GM23338 (cell line): ENCODE results near the gene PPTC7. TPM values are rescaled to one million over a fixed set of nuclear protein-coding genes. Genes with fewer than 3 reads are reported as not detected.

Experiments used
- ATAC-seq: fragments of 200-7000 bp; cut with Tn5 transposase; 3 replicates; pipeline ENCODE4 v1.9.1; 2020
- DNase-seq: peaks from one replicate; pipeline ENCODE4 v3.0.0-alpha.2; 2015; ENCODE audit warnings: low spot score
- H2AFZ ChIP-seq: fragments of 200-600 bp; sonication (generic); 2 replicates; pipeline ENCODE4 v1.8.0; 2016; ENCODE audit warnings: antibody characterized with exemption, mild to moderate bottlenecking, moderate library complexity
- H3F3A ChIP-seq: fragments of 200-600 bp; sonication (generic); replicated peaks from 2 replicates; pipeline ENCODE4 v1.8.0; 2017; ENCODE audit warnings: antibody characterized with exemption, mixed run types, low read depth
- H3K27ac ChIP-seq: fragments of 200-600 bp; sonication (generic); 2 replicates; pipeline ENCODE4 v1.6.1; 2016; ENCODE audit warnings: low read depth
- H3K27me3 ChIP-seq: fragments of 200-600 bp; sonication (generic); 2 replicates; pipeline ENCODE4 v1.8.0; 2016; ENCODE audit warnings: mild to moderate bottlenecking, mixed run types, moderate library complexity; ENCODE audit not compliant: insufficient read depth
- H3K36me3 ChIP-seq: fragments of 200-600 bp; sonication (generic); 2 replicates; pipeline ENCODE4 v1.8.0; 2016; ENCODE audit warnings: mild to moderate bottlenecking; ENCODE audit not compliant: insufficient read depth
- H3K4me1 ChIP-seq: fragments of 200-600 bp; sonication (generic); 2 replicates; pipeline ENCODE4 v1.8.0; 2016; ENCODE audit warnings: mild to moderate bottlenecking, moderate library complexity; ENCODE audit not compliant: insufficient read depth
- H3K4me2 ChIP-seq: fragments of 200-600 bp; sonication (generic); 2 replicates; pipeline ENCODE4 v1.7.1; 2017; ENCODE audit warnings: mixed run types
- H3K4me3 ChIP-seq: fragments of 200-600 bp; sonication (generic); 2 replicates; pipeline ENCODE4 v1.6.1; 2016; ENCODE audit warnings: mixed run types
- H3K79me2 ChIP-seq: fragments of 200-600 bp; sonication (generic); replicated peaks from 2 replicates; pipeline ENCODE4 v1.8.0; 2017; ENCODE audit warnings: mild to moderate bottlenecking; ENCODE audit not compliant: insufficient read depth
- H3K9me2 ChIP-seq: fragments of 200-600 bp; sonication (generic); 2 replicates; pipeline ENCODE4 v1.8.0; 2017; ENCODE audit not compliant: insufficient read depth
- H4K20me1 ChIP-seq: fragments of 200-600 bp; sonication (generic); replicated peaks from 2 replicates; pipeline ENCODE4 v1.8.0; 2017; ENCODE audit warnings: mild to moderate bottlenecking; ENCODE audit not compliant: insufficient read depth
- H3K27ac Mint-ChIP-seq: 2 replicates; pipeline ENCODE4 v1.8.0; 2020; ENCODE audit warnings: inconsistent platforms, mild to moderate bottlenecking, moderate library complexity, mixed read lengths
- H3K27me3 Mint-ChIP-seq: 3 replicates; pipeline ENCODE4 v1.8.0; 2022; ENCODE audit warnings: low read depth, mild to moderate bottlenecking, moderate library complexity, mixed read lengths, inconsistent platforms; ENCODE audit not compliant: insufficient read depth, poor library complexity
- H3K36me3 Mint-ChIP-seq: 3 replicates; pipeline ENCODE4 v1.8.0; 2021; ENCODE audit warnings: low read depth, mild to moderate bottlenecking, inconsistent platforms, moderate library complexity, mixed read lengths
- H3K4me1 Mint-ChIP-seq: 3 replicates; pipeline ENCODE4 v1.8.0; 2020; ENCODE audit warnings: mild to moderate bottlenecking, inconsistent platforms, mixed read lengths
- H3K4me3 Mint-ChIP-seq: 3 replicates; pipeline ENCODE4 v1.8.0; 2021; ENCODE audit warnings: moderate library complexity, mild to moderate bottlenecking, inconsistent platforms, mixed read lengths
- H3K9me3 Mint-ChIP-seq: 3 replicates; pipeline ENCODE4 v1.8.0; 2020; ENCODE audit warnings: moderate library complexity, mild to moderate bottlenecking, inconsistent platforms, mixed read lengths
- CREB1 ChIP-seq: fragments of 250-450 bp; sonication (Bioruptor Pico); IDR thresholded peaks from 2 replicates; pipeline ENCODE4 v1.5.0; 2020; ENCODE audit warnings: low read depth, mild to moderate bottlenecking, moderate library complexity
- CTCF ChIP-seq, 2 experiments: fragments of 200-600 bp in 1 of 2; sonication (generic) in 1 of 2; conservative IDR thresholded peaks; 2 replicates each; pipeline versions ENCODE4 v1.5.1 to v1.6.1; 2016 to 2017; ENCODE audit warnings: antibody characterized with exemption in 2 of 2, low read depth in 2 of 2, mild to moderate bottlenecking in 2 of 2, moderate library complexity in 1 of 2
- EZH2 ChIP-seq: fragments of 200-600 bp; sonication (generic); IDR thresholded peaks from one replicate; pipeline ENCODE4 v1.8.0; 2017; ENCODE audit warnings: antibody characterized with exemption, mild to moderate bottlenecking, low read depth; ENCODE audit not compliant: unreplicated experiment
- EZH2phosphoT487 ChIP-seq: fragments of 200-600 bp; sonication (generic); IDR thresholded peaks from one replicate; pipeline ENCODE4 v1.8.1; 2018; ENCODE audit warnings: antibody characterized with exemption; ENCODE audit not compliant: unreplicated experiment
- JUNB ChIP-seq: IDR thresholded peaks from one replicate; pipeline ENCODE4 v1.6.1; 2016; ENCODE audit warnings: antibody characterized with exemption; ENCODE audit not compliant: unreplicated experiment
- NANOG ChIP-seq: IDR thresholded peaks from 2 replicates; pipeline ENCODE4 v1.6.1; 2016; ENCODE audit warnings: antibody characterized with exemption, borderline replicate concordance
- POLR2AphosphoS5 ChIP-seq: IDR thresholded peaks from 2 replicates; pipeline ENCODE4 v1.6.1; 2016; ENCODE audit warnings: antibody characterized with exemption, low read depth
- STAT1 ChIP-seq: IDR thresholded peaks from one replicate; pipeline ENCODE4 v1.6.1; 2016; ENCODE audit warnings: antibody characterized with exemption; ENCODE audit not compliant: unreplicated experiment
- ZNF114 ChIP-seq: fragments of 250-450 bp; sonication (Bioruptor Pico); IDR thresholded peaks from 2 replicates; pipeline ENCODE4 v1.5.0; 2020; ENCODE audit warnings: mild to moderate bottlenecking, moderate library complexity
- ZNF331 ChIP-seq: fragments of 250-450 bp; sonication (Bioruptor Pico); IDR thresholded peaks from 2 replicates; pipeline ENCODE4 v1.5.0; 2020; ENCODE audit warnings: low read depth, mild to moderate bottlenecking, moderate library complexity
- ZNF462 ChIP-seq: fragments of 250-450 bp; sonication (Bioruptor Pico); IDR thresholded peaks from 2 replicates; pipeline ENCODE4 v1.5.0; 2020; ENCODE audit warnings: mild to moderate bottlenecking, moderate library complexity
- polyA plus RNA-seq: library from polyadenylated mRNA; unstranded; fragments of >200 nt; fragmentation: Nextera tagmentation; extraction: Ambion mirVana; gene quantifications from 2 replicates; pipeline ENCODE4 v1.2.1, GENCODE V29; 2016
- total RNA-seq: library from RNA; depleted of rRNA; stranded (reverse); fragments of >200 nt; shearing (Covaris generic); gene quantifications from 2 replicates; pipeline ENCODE4 v1.2.3, GENCODE V29; 2014
- TF ChIP-seq, protein P1 (sequence below): IDR thresholded peaks from 2 replicates; pipeline ENCODE4 v1.6.1; 2016; ENCODE audit warnings: antibody characterized with exemption
- TF ChIP-seq, protein P2 (sequence below): IDR thresholded peaks from one replicate; pipeline ENCODE4 v1.6.1; 2018; ENCODE audit warnings: antibody characterized with exemption; ENCODE audit not compliant: unreplicated experiment

The PPTC7 gene
- total and polyA plus RNA-seq, 2 experiments from 2014 or later = 7.5 to 17.5 TPM

- Mint-ChIP-seq H3K9me3 (no peaks in the 10 kb centered on the region), H3K4me3 (peak overlapping the region; percentile 23; the same call in 2 of the 3 replicates), H3K4me1 (peaks cover 42% of the 10 kb centered on the region), H3K27me3 (peaks cover 20% of the 10 kb centered on the region), H3K27ac (0 out of 2 replicates have a peak overlapping the region, but pooled peaks have one; percentile 51), H3K36me3 (no peaks in the 10 kb centered on the region; the same call in 2 of the 3 replicates)
- no peaks in the 10 kb centered on the region for H3F3A ChIP-seq
- no peaks in the 10 kb centered on the region for H3K9me2 ChIP-seq
- peaks cover 59% of the 10 kb centered on the region for H4K20me1 ChIP-seq
- no peaks in the 10 kb centered on the region for H3K36me3 ChIP-seq
- no peak overlapping the region for H2AFZ ChIP-seq
- no peaks in the 10 kb centered on the region for H3K27me3 ChIP-seq
- H3K27ac ChIP-seq = no peak overlapping the region
- no peak for DNase-seq
- TF ChIP-seq EZH2 (no peak), ZNF114 (no peak), ZNF462 (no peak), JUNB (no peak), EZH2phosphoT487 (no peak), CTCF (conservative IDR thresholded peaks at IDR 0.05; ENCODE audit: low read depth in 2 of 2) (no peak), STAT1 (no peak), CREB1 (no peak), ZNF331 (CRISPR knock-in tag) (no peak), NANOG (no peak), POLR2AphosphoS5 (no peak)
- TF ChIP-seq, protein P1, sequence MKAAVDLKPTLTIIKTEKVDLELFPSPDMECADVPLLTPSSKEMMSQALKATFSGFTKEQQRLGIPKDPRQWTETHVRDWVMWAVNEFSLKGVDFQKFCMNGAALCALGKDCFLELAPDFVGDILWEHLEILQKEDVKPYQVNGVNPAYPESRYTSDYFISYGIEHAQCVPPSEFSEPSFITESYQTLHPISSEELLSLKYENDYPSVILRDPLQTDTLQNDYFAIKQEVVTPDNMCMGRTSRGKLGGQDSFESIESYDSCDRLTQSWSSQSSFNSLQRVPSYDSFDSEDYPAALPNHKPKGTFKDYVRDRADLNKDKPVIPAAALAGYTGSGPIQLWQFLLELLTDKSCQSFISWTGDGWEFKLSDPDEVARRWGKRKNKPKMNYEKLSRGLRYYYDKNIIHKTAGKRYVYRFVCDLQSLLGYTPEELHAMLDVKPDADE = no peak
- TF ChIP-seq, protein P2, sequence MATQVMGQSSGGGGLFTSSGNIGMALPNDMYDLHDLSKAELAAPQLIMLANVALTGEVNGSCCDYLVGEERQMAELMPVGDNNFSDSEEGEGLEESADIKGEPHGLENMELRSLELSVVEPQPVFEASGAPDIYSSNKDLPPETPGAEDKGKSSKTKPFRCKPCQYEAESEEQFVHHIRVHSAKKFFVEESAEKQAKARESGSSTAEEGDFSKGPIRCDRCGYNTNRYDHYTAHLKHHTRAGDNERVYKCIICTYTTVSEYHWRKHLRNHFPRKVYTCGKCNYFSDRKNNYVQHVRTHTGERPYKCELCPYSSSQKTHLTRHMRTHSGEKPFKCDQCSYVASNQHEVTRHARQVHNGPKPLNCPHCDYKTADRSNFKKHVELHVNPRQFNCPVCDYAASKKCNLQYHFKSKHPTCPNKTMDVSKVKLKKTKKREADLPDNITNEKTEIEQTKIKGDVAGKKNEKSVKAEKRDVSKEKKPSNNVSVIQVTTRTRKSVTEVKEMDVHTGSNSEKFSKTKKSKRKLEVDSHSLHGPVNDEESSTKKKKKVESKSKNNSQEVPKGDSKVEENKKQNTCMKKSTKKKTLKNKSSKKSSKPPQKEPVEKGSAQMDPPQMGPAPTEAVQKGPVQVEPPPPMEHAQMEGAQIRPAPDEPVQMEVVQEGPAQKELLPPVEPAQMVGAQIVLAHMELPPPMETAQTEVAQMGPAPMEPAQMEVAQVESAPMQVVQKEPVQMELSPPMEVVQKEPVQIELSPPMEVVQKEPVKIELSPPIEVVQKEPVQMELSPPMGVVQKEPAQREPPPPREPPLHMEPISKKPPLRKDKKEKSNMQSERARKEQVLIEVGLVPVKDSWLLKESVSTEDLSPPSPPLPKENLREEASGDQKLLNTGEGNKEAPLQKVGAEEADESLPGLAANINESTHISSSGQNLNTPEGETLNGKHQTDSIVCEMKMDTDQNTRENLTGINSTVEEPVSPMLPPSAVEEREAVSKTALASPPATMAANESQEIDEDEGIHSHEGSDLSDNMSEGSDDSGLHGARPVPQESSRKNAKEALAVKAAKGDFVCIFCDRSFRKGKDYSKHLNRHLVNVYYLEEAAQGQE = no peak
- no peak for ATAC-seq
- H3K4me2 ChIP-seq = peak overlapping the region; percentile 62
- no peak overlapping the region; the same call in 1 of the 2 replicates for H3K4me3 ChIP-seq
- H3K79me2 ChIP-seq = peaks cover 81% of the 10 kb centered on the region
- peaks cover 27% of the 10 kb centered on the region for H3K4me1 ChIP-seq
Observed at GRCh38 chr12:110579535-110580253, 3.4 kb downstream of the PPTC7 start.
